Spleen (tissue), 7 donors: ENCODE measurements around the gene LCE3B.

Experiments used
- POLR2AphosphoS5 ChIP-seq, 3 donors: sonication (generic); formaldehyde crosslinking; IDR thresholded peaks; one replicate each; pipeline ENCODE4 v1.5.1; 2017; ENCODE audit warnings: antibody characterized with exemption in 3 of 3
- TF ChIP-seq, protein P1 (sequence below), 11 experiments: fragments of 200-600 bp in 7 of 11; fragments of 450-650 bp in 4 of 11; sonication (generic) in 4 of 11; IDR thresholded peaks in 8 of 11; conservative IDR thresholded peaks in 3 of 11; 1 replicate in 7 of 11; 2 replicates in 4 of 11; pipeline versions ENCODE4 v1.4.0 to v1.8.0; 2016 to 2021; ENCODE audit warnings: antibody characterized with exemption in 11 of 11, inconsistent platforms in 4 of 11, mild to moderate bottlenecking in 1 of 11
- donor health status: DM: no; HTN: no; CAD: no; lungs with moderate emphysema.
- donor health status: DM: no; HTN: no; CAD: no.
- donor health status: DM: no; HTN: no; CAD: no.

DNA sequence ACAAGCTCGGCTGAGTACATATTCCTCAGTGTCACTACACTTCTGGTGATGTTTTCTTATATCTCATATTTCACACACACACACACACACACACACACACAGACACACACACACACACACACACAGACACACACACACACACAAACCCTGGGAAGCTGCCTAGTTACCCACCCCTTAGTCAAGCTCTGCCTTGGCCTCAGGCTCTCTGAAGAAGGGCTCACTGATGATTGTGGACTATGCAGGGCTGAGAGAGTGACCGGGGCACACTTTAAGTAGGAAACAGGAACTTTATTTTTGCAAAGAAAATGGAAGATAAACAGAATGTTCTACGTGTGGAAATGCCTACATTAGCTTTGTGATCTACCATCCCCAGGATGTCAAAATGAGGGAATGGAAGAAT, 30.3 kb downstream of the LCE3B start:
- TF ChIP-seq, protein P1, sequence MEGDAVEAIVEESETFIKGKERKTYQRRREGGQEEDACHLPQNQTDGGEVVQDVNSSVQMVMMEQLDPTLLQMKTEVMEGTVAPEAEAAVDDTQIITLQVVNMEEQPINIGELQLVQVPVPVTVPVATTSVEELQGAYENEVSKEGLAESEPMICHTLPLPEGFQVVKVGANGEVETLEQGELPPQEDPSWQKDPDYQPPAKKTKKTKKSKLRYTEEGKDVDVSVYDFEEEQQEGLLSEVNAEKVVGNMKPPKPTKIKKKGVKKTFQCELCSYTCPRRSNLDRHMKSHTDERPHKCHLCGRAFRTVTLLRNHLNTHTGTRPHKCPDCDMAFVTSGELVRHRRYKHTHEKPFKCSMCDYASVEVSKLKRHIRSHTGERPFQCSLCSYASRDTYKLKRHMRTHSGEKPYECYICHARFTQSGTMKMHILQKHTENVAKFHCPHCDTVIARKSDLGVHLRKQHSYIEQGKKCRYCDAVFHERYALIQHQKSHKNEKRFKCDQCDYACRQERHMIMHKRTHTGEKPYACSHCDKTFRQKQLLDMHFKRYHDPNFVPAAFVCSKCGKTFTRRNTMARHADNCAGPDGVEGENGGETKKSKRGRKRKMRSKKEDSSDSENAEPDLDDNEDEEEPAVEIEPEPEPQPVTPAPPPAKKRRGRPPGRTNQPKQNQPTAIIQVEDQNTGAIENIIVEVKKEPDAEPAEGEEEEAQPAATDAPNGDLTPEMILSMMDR (IDR thresholded peaks at IDR 0.05 in 8 of 11, conservative IDR thresholded peaks at IDR 0.05 in 3 of 11) = no peak
- no peak for TF ChIP-seq POLR2AphosphoS5 (IDR thresholded peaks at IDR 0.05)
